H9 (cell line): ENCODE data around the gene CNNM2. TPM values are rescaled to one million over a fixed set of nuclear protein-coding genes. Genes with fewer than 3 reads are reported as not detected.
A peak's percentile ranks its signal among the peaks of the same experiment; 100 is the strongest.

Experiments
- DNase-seq: peaks from one replicate; pipeline ENCODE4 v3.0.0-alpha.2; 2017
- H2AFZ ChIP-seq: one replicate; pipeline ENCODE4 v1.6.1; 2013; ENCODE audit warnings: mild to moderate bottlenecking, low read length, control low read depth, moderate library complexity
- H2AK5ac ChIP-seq: 2 replicates; pipeline ENCODE4 v1.6.1; 2013; ENCODE audit warnings: low read length, control low read depth, mixed read lengths; ENCODE audit not compliant: insufficient read length
- H2BK120ac ChIP-seq: one replicate; pipeline ENCODE4 v1.6.1; 2013; ENCODE audit warnings: low read depth, mild to moderate bottlenecking, low read length, control low read depth, inconsistent platforms; ENCODE audit not compliant: poor library complexity, severe bottlenecking
- H2BK12ac ChIP-seq: 2 replicates; pipeline ENCODE4 v1.6.1; 2013; ENCODE audit warnings: low read length, control low read depth, mixed read lengths, low read depth; ENCODE audit not compliant: insufficient read length
- H2BK15ac ChIP-seq: 2 replicates; pipeline ENCODE4 v1.6.1; 2013; ENCODE audit warnings: low read depth, low read length, control low read depth
- H2BK20ac ChIP-seq: one replicate; pipeline ENCODE4 v1.6.1; 2013; ENCODE audit warnings: low read depth, mild to moderate bottlenecking, low read length, control low read depth, inconsistent platforms; ENCODE audit not compliant: poor library complexity, severe bottlenecking
- H2BK5ac ChIP-seq: 2 replicates; pipeline ENCODE4 v1.6.1; 2013; ENCODE audit warnings: low read length, control low read depth, mixed read lengths; ENCODE audit not compliant: insufficient read length
- H3K14ac ChIP-seq: 2 replicates; pipeline ENCODE4 v1.6.1; 2013; ENCODE audit warnings: low read length, control low read depth; ENCODE audit not compliant: insufficient read depth
- H3K18ac ChIP-seq: 2 replicates; pipeline ENCODE4 v1.6.1; 2013; ENCODE audit warnings: low read depth, mild to moderate bottlenecking, mixed read lengths, low read length, control low read depth; ENCODE audit not compliant: insufficient read length
- H3K23ac ChIP-seq: 2 replicates; pipeline ENCODE4 v1.6.1; 2013; ENCODE audit warnings: low read length, control low read depth, mixed read lengths, low read depth; ENCODE audit not compliant: insufficient read length
- H3K23me2 ChIP-seq: 2 replicates; pipeline ENCODE4 v1.6.1; 2013; ENCODE audit warnings: low read depth, mild to moderate bottlenecking, mixed read lengths, low read length, control low read depth; ENCODE audit not compliant: insufficient read length, poor library complexity, severe bottlenecking
- H3K27ac ChIP-seq: 2 replicates; pipeline ENCODE4 v1.5.1; 2013; ENCODE audit warnings: low read length, control low read depth, mixed read lengths, low read depth; ENCODE audit not compliant: insufficient read length
- H3K27me3 ChIP-seq: 2 replicates; pipeline ENCODE4 v1.6.1; 2013; ENCODE audit warnings: low read length, control low read depth, inconsistent platforms; ENCODE audit not compliant: insufficient read depth
- H3K4ac ChIP-seq: 2 replicates; pipeline ENCODE4 v1.6.1; 2013; ENCODE audit warnings: low read depth, mild to moderate bottlenecking, control low read depth, inconsistent platforms, low read length, moderate library complexity
- H3K4me1 ChIP-seq: 2 replicates; pipeline ENCODE4 v1.6.1; 2013; ENCODE audit warnings: low read length, control low read depth, inconsistent platforms; ENCODE audit not compliant: insufficient read depth
- H3K4me2 ChIP-seq: 2 replicates; pipeline ENCODE4 v1.6.1; 2013; ENCODE audit warnings: low read length, control low read depth, mixed read lengths; ENCODE audit not compliant: insufficient read length, insufficient read depth
- H3K56ac ChIP-seq: 2 replicates; pipeline ENCODE4 v1.6.1; 2013; ENCODE audit warnings: low read depth, mild to moderate bottlenecking, mixed read lengths, low read length, control low read depth; ENCODE audit not compliant: insufficient read length
- H3K79me1 ChIP-seq: 2 replicates; pipeline ENCODE4 v1.6.1; 2013; ENCODE audit warnings: low read depth, mild to moderate bottlenecking, moderate library complexity, low read length, control low read depth, inconsistent platforms; ENCODE audit not compliant: insufficient read depth, poor library complexity, severe bottlenecking
- H3K79me2 ChIP-seq: 2 replicates; pipeline ENCODE4 v1.6.1; 2013; ENCODE audit warnings: low read length, control low read depth, inconsistent platforms; ENCODE audit not compliant: insufficient read depth
- H3K9ac ChIP-seq: 2 replicates; pipeline ENCODE4 v1.6.1; 2013; ENCODE audit warnings: low read length, control low read depth, mixed read lengths; ENCODE audit not compliant: insufficient read length; ENCODE audit errors: extremely low read depth
- H3K9me3 ChIP-seq: one replicate; pipeline ENCODE4 v1.6.1; 2013; ENCODE audit warnings: low read depth, low read length, inconsistent platforms; ENCODE audit not compliant: control insufficient read depth
- H3T11ph ChIP-seq: one replicate; pipeline ENCODE4 v1.6.1; 2013; ENCODE audit warnings: mild to moderate bottlenecking, low read length, control low read depth, inconsistent platforms
- H4K20me1 ChIP-seq: one replicate; pipeline ENCODE4 v1.6.1; 2013; ENCODE audit not compliant: control insufficient read depth, insufficient read length, insufficient read depth
- H4K5ac ChIP-seq: 2 replicates; pipeline ENCODE4 v1.6.1; 2013; ENCODE audit warnings: low read depth, mild to moderate bottlenecking, mixed read lengths, low read length, control low read depth; ENCODE audit not compliant: insufficient read length
- H4K8ac ChIP-seq: replicated peaks from 2 replicates; pipeline ENCODE4 v1.6.1; 2013; ENCODE audit warnings: low read length, control low read depth, mixed read lengths, low read depth; ENCODE audit not compliant: insufficient read length
- H4K91ac ChIP-seq: 2 replicates; pipeline ENCODE4 v1.6.1; 2013; ENCODE audit warnings: low read depth, mild to moderate bottlenecking, moderate library complexity, mixed read lengths, low read length, control low read depth; ENCODE audit not compliant: insufficient read length
- H3K27ac Mint-ChIP-seq, 3 experiments: 2 replicates in 2 of 3; 3 replicates in 1 of 3; pipeline ENCODE4 v1.8.0; 2020 to 2021; ENCODE audit warnings: mixed read lengths in 3 of 3, mild to moderate bottlenecking in 1 of 3, moderate library complexity in 1 of 3
- H3K27me3 Mint-ChIP-seq: 2 replicates; pipeline ENCODE4 v1.8.0; 2021; ENCODE audit warnings: low read depth, mild to moderate bottlenecking, moderate library complexity, mixed read lengths
- H3K36me3 Mint-ChIP-seq, 3 experiments: 2 replicates in 2 of 3; 3 replicates in 1 of 3; pipeline ENCODE4 v1.8.0; 2020 to 2021; ENCODE audit warnings: low read depth in 3 of 3, mixed read lengths in 3 of 3; ENCODE audit not compliant: insufficient read depth in 1 of 3
- H3K4me1 Mint-ChIP-seq, 2 experiments: 2 replicates each; pipeline ENCODE4 v1.8.0; 2020; ENCODE audit warnings: mixed read lengths in 2 of 2
- H3K4me3 Mint-ChIP-seq, 2 experiments: 2 replicates in 1 of 2; 3 replicates in 1 of 2; pipeline ENCODE4 v1.8.0; 2020 to 2021; ENCODE audit warnings: mild to moderate bottlenecking in 2 of 2, mixed read lengths in 2 of 2, moderate library complexity in 1 of 2
- H3K9me3 Mint-ChIP-seq, 2 experiments: 2 replicates in 1 of 2; 3 replicates in 1 of 2; pipeline ENCODE4 v1.8.0; 2020; ENCODE audit warnings: mild to moderate bottlenecking in 2 of 2, mixed read lengths in 2 of 2, moderate library complexity in 1 of 2
- CTCF ChIP-seq: fragments of 200-600 bp; sonication (generic); conservative IDR thresholded peaks from 3 replicates; pipeline ENCODE4 v1.8.0; 2021; ENCODE audit warnings: antibody characterized with exemption, mild to moderate bottlenecking
- WGBS: extraction: QIAGEN DNeasy Blood & Tissue Kit; methylation state at CpG from one replicate; pipeline ENCODE4 v1.1.7; 2013; ENCODE audit warnings: missing lambda C conversion rate, low lambda C conversion rate, mixed read lengths; ENCODE audit not compliant: insufficient read length; ENCODE audit errors: extremely low coverage; 5-methylcytosine and 5-hydroxymethylcytosine counted together
- total RNA-seq: library from RNA; stranded (reverse); gene quantifications from 2 replicates; pipeline ENCODE4 v1.2.1, GENCODE V29; 2021

The CNNM2 gene
- total RNA-seq, 1 experiment from 2014 or later: 17.5 TPM

- H3K23me2 ChIP-seq: peaks cover 21% of the 10 kb centered on the region
- no peak overlapping the region for H3K14ac ChIP-seq
- H2AFZ ChIP-seq: no peak overlapping the region
- no peak overlapping the region for H4K91ac ChIP-seq
- Mint-ChIP-seq H3K9me3 (no peaks in the 10 kb centered on the region; a peak in 1 of 5 replicates), H3K4me3 (peak overlapping the region; percentile 49 to 92), H3K36me3 (peaks cover 0 to 10% (median 4%) of the 10 kb centered on the region in 3 experiments; a peak in 1 of 7 replicates), H3K4me1 (peaks cover 23 to 28% of the 10 kb centered on the region in 2 experiments), H3K27ac (no peak overlapping the region), H3K27me3 (peaks cover 28% of the 10 kb centered on the region)
- no peaks in the 10 kb centered on the region; the same call in 1 of the 2 replicates for H3K4me1 ChIP-seq
- H3T11ph ChIP-seq: no peak overlapping the region
- H2BK5ac ChIP-seq: no peak overlapping the region
- no peaks in the 10 kb centered on the region for H3K79me2 ChIP-seq
- TF ChIP-seq CTCF: no peak
- peak overlapping the region; percentile 93 for H2BK12ac ChIP-seq
- H3K9me3 ChIP-seq: no peaks in the 10 kb centered on the region
- H3K56ac ChIP-seq: no peak overlapping the region
- no peak overlapping the region for H3K9ac ChIP-seq
- no peak overlapping the region for H3K18ac ChIP-seq
- H4K5ac ChIP-seq: no peak overlapping the region
- H2BK20ac ChIP-seq: no peak overlapping the region
- no peak overlapping the region for H3K4ac ChIP-seq
- H3K23ac ChIP-seq: no peak overlapping the region
- H3K79me1 ChIP-seq: no peaks in the 10 kb centered on the region
- no peaks in the 10 kb centered on the region for H4K20me1 ChIP-seq
- no peak overlapping the region for H2BK120ac ChIP-seq
- no peak overlapping the region for H3K4me2 ChIP-seq
- no peak overlapping the region for H2BK15ac ChIP-seq
- no CpG with 5 or more reads among the region's 7 CpGs for WGBS
- no peak overlapping the region for H2AK5ac ChIP-seq
- H4K8ac ChIP-seq: no peak overlapping the region
- DNase-seq: peak; percentile 25
- H3K27me3 ChIP-seq: peaks cover 6% of the 10 kb centered on the region; the same call in 1 of the 2 replicates
- no peak overlapping the region for H3K27ac ChIP-seq
Measured at GRCh38 chr10:102916173-102916572, 1.9 kb upstream of the CNNM2 start.
